Hepatocyte (in vitro differentiated cells): Measurements from ENCODE around the gene BEND3. TPM values are rescaled to one million over a fixed set of nuclear protein-coding genes. Genes with fewer than 3 reads are reported as not detected.

Experiments used
- DNase-seq: peaks from one replicate; pipeline ENCODE4 v3.0.0-alpha.2; 2016; ENCODE audit warnings: low spot score
- H2AFZ ChIP-seq: fragments of 200-600 bp; sonication (generic); 2 replicates; pipeline ENCODE4 v1.6.0; 2016; ENCODE audit warnings: antibody characterized with exemption, mild to moderate bottlenecking
- H3K27ac ChIP-seq: fragments of 200-600 bp; sonication (generic); 2 replicates; pipeline ENCODE4 v1.5.1; 2016; ENCODE audit warnings: mild to moderate bottlenecking
- H3K27me3 ChIP-seq: fragments of 200-600 bp; sonication (generic); 2 replicates; pipeline ENCODE4 v1.6.1; 2016
- H3K36me3 ChIP-seq: fragments of 200-600 bp; sonication (generic); replicated peaks from 2 replicates; pipeline ENCODE4 v1.5.1; 2016; ENCODE audit warnings: low read depth; ENCODE audit not compliant: insufficient read depth
- H3K4me1 ChIP-seq: fragments of 200-600 bp; sonication (generic); 2 replicates; pipeline ENCODE4 v1.5.1; 2016; ENCODE audit warnings: mild to moderate bottlenecking, moderate library complexity; ENCODE audit not compliant: insufficient read depth
- H3K4me2 ChIP-seq: fragments of 200-600 bp; sonication (generic); 2 replicates; pipeline ENCODE4 v1.6.0; 2016
- H3K4me3 ChIP-seq: fragments of 200-600 bp; sonication (generic); 2 replicates; pipeline ENCODE4 v1.5.1; 2016; ENCODE audit warnings: mild to moderate bottlenecking
- H3K79me2 ChIP-seq: fragments of 200-600 bp; sonication (generic); 2 replicates; pipeline ENCODE4 v1.6.0; 2017; ENCODE audit warnings: mild to moderate bottlenecking
- H3K9me2 ChIP-seq: fragments of 200-600 bp; sonication (generic); replicated peaks from 2 replicates; pipeline ENCODE4 v1.6.0; 2017; ENCODE audit warnings: mild to moderate bottlenecking; ENCODE audit not compliant: insufficient read depth
- H3K9me3 ChIP-seq: fragments of 200-600 bp; sonication (generic); 2 replicates; pipeline ENCODE4 v1.5.1; 2016; ENCODE audit warnings: low read depth, mild to moderate bottlenecking
- H4K20me1 ChIP-seq: fragments of 200-600 bp; sonication (generic); 2 replicates; pipeline ENCODE4 v1.6.0; 2016; ENCODE audit warnings: mild to moderate bottlenecking; ENCODE audit not compliant: insufficient read depth, poor library complexity, severe bottlenecking
- CTCF ChIP-seq: fragments of 200-600 bp; sonication (generic); IDR thresholded peaks from 2 replicates; pipeline ENCODE4 v1.5.1; 2016; ENCODE audit warnings: antibody characterized with exemption, mild to moderate bottlenecking; ENCODE audit not compliant: poor library complexity
- EZH2 ChIP-seq: fragments of 200-600 bp; sonication (generic); IDR thresholded peaks from 2 replicates; pipeline ENCODE4 v1.6.1; 2016; ENCODE audit warnings: antibody characterized with exemption, mild to moderate bottlenecking, borderline replicate concordance
- EZH2phosphoT487 ChIP-seq: fragments of 200-600 bp; sonication (generic); IDR thresholded peaks from one replicate; pipeline ENCODE4 v1.6.1; 2018; ENCODE audit warnings: antibody characterized with exemption, mild to moderate bottlenecking, low read depth, moderate library complexity; ENCODE audit not compliant: unreplicated experiment, severe bottlenecking
- WGBS: methylation state at CpG from one replicate; pipeline ENCODE4 v1.1.6; 2016; ENCODE audit warnings: low lambda C conversion rate; ENCODE audit errors: missing lambda C conversion rate; 5-methylcytosine and 5-hydroxymethylcytosine counted together
- polyA plus RNA-seq: library from polyadenylated mRNA; unstranded; fragments of >200 nt; fragmentation: Nextera tagmentation; extraction: Ambion mirVana; gene quantifications from 2 replicates; pipeline ENCODE4 v1.2.1, GENCODE V29; 2016
- total RNA-seq: library from RNA; depleted of rRNA; stranded (reverse); fragments of >200 nt; gene quantifications from 2 replicates; pipeline ENCODE4 v1.2.3, GENCODE V29; 2014

The BEND3 gene
- total and polyA plus RNA-seq, 2 experiments from 2014 or later: 2.7 to 5.7 TPM

- no peaks in the 10 kb centered on the region for H3K36me3 ChIP-seq
- no peak for DNase-seq
- no peaks in the 10 kb centered on the region for H3K27me3 ChIP-seq
- no peak overlapping the region for H3K4me2 ChIP-seq
- TF ChIP-seq EZH2phosphoT487 (no peak), CTCF (no peak), EZH2 (no peak)
- no peaks in the 10 kb centered on the region for H3K4me1 ChIP-seq
- no peaks in the 10 kb centered on the region for H4K20me1 ChIP-seq
- no peak overlapping the region for H3K4me3 ChIP-seq
- H2AFZ ChIP-seq: no peak overlapping the region
- WGBS: 95% methylated on average over 4 of the region's 4 CpGs
- H3K9me2 ChIP-seq: no peaks in the 10 kb centered on the region
- H3K9me3 ChIP-seq: no peaks in the 10 kb centered on the region
- H3K27ac ChIP-seq: no peak overlapping the region
- H3K79me2 ChIP-seq: peaks cover 28% of the 10 kb centered on the region
Measured at GRCh38 chr6:107107791-107108190, 7.5 kb downstream of the BEND3 start.

- Histone ChIP-seq H3K4me3 (no peak overlapping the region), H3K9me3 (no peaks in the 10 kb centered on the region), H3K4me2 (no peak overlapping the region), H3K36me3 (no peaks in the 10 kb centered on the region), H3K79me2 (peaks cover 13% of the 10 kb centered on the region), H3K27me3 (no peaks in the 10 kb centered on the region), H4K20me1 (no peaks in the 10 kb centered on the region), H3K4me1 (no peaks in the 10 kb centered on the region), H2AFZ (no peak overlapping the region), H3K27ac (no peak overlapping the region), H3K9me2 (no peaks in the 10 kb centered on the region)
- 94% methylated on average over 3 of the region's 3 CpGs for WGBS
- TF ChIP-seq EZH2 (no peak), EZH2phosphoT487 (no peak), CTCF (no peak)
- no peak for DNase-seq
Measured at GRCh38 chr6:107106165-107106564, 9.2 kb downstream of the BEND3 start.

- TF ChIP-seq CTCF: no peak
- TF ChIP-seq EZH2phosphoT487: no peak
- no peak for TF ChIP-seq EZH2
- peaks cover 9% of the 10 kb centered on the region for H3K79me2 ChIP-seq
- 89% methylated on average over 7 of the region's 7 CpGs for WGBS
Measured at GRCh38 chr6:107105511-107106116, 9.7 kb downstream of the BEND3 start.

More at GRCh38 chr6:107105511-107106116, 9.7 kb downstream of the BEND3 start:
- no peak overlapping the region for H3K4me2 ChIP-seq
- H2AFZ ChIP-seq: no peak overlapping the region
- H3K9me3 ChIP-seq: no peaks in the 10 kb centered on the region
- no peaks in the 10 kb centered on the region for H4K20me1 ChIP-seq
- H3K4me3 ChIP-seq: no peak overlapping the region
- no peaks in the 10 kb centered on the region for H3K9me2 ChIP-seq
- no peaks in the 10 kb centered on the region for H3K4me1 ChIP-seq
- H3K36me3 ChIP-seq: no peaks in the 10 kb centered on the region
- H3K27ac ChIP-seq: no peak overlapping the region
- no peak for DNase-seq
- no peaks in the 10 kb centered on the region for H3K27me3 ChIP-seq
